Testis (tissue), 2 donors: Measurements from ENCODE around the gene PTPRN2.

Experiments used
- CTCF ChIP-seq, 3 experiments: fragments of 450-650 bp in 2 of 3; fragments of 200-600 bp in 1 of 3; sonication (generic) in 1 of 3; IDR thresholded peaks; one replicate each; pipeline ENCODE4 v1.5.1; 2016 to 2019; ENCODE audit warnings: antibody characterized with exemption in 3 of 3, mild to moderate bottlenecking in 2 of 3, moderate library complexity in 1 of 3
- POLR2A ChIP-seq: fragments of 450-650 bp; IDR thresholded peaks from one replicate; pipeline ENCODE4 v1.6.1; 2017; ENCODE audit warnings: antibody characterized with exemption, mild to moderate bottlenecking, moderate library complexity

GRCh38 chr7:158284617-158285382 lies 302.8 kb downstream of the PTPRN2 start:
- TF ChIP-seq CTCF (IDR thresholded peaks at IDR 0.05) (no peak), POLR2A (no peak)
